Measurements from ENCODE around the gene MCTP1.

DNA sequence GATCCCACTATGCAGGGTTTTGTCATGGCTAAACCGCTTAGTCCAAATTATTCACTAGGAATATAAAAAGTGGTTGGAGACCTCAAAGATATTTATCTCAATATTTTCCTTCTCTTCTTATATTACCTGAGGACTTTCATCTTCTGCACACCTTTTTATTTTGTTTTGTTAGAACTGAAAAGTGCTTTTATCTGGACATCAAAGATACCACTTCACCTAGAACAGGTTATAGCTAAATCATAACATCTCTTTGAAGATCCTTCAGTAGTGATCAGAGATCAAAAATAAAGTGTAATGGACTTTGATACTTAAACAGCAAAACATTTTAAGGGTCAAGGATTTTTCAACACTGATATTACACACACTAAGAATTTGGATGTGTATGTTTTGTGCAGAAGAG is 160.2 kb downstream of the MCTP1 start:
- TF ChIP-seq, protein P1, sequence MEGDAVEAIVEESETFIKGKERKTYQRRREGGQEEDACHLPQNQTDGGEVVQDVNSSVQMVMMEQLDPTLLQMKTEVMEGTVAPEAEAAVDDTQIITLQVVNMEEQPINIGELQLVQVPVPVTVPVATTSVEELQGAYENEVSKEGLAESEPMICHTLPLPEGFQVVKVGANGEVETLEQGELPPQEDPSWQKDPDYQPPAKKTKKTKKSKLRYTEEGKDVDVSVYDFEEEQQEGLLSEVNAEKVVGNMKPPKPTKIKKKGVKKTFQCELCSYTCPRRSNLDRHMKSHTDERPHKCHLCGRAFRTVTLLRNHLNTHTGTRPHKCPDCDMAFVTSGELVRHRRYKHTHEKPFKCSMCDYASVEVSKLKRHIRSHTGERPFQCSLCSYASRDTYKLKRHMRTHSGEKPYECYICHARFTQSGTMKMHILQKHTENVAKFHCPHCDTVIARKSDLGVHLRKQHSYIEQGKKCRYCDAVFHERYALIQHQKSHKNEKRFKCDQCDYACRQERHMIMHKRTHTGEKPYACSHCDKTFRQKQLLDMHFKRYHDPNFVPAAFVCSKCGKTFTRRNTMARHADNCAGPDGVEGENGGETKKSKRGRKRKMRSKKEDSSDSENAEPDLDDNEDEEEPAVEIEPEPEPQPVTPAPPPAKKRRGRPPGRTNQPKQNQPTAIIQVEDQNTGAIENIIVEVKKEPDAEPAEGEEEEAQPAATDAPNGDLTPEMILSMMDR (IDR thresholded peaks at IDR 0.05; ENCODE audit: insufficient read depth, low read length) = no peak
- TF ChIP-seq, protein P2, sequence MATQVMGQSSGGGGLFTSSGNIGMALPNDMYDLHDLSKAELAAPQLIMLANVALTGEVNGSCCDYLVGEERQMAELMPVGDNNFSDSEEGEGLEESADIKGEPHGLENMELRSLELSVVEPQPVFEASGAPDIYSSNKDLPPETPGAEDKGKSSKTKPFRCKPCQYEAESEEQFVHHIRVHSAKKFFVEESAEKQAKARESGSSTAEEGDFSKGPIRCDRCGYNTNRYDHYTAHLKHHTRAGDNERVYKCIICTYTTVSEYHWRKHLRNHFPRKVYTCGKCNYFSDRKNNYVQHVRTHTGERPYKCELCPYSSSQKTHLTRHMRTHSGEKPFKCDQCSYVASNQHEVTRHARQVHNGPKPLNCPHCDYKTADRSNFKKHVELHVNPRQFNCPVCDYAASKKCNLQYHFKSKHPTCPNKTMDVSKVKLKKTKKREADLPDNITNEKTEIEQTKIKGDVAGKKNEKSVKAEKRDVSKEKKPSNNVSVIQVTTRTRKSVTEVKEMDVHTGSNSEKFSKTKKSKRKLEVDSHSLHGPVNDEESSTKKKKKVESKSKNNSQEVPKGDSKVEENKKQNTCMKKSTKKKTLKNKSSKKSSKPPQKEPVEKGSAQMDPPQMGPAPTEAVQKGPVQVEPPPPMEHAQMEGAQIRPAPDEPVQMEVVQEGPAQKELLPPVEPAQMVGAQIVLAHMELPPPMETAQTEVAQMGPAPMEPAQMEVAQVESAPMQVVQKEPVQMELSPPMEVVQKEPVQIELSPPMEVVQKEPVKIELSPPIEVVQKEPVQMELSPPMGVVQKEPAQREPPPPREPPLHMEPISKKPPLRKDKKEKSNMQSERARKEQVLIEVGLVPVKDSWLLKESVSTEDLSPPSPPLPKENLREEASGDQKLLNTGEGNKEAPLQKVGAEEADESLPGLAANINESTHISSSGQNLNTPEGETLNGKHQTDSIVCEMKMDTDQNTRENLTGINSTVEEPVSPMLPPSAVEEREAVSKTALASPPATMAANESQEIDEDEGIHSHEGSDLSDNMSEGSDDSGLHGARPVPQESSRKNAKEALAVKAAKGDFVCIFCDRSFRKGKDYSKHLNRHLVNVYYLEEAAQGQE (IDR thresholded peaks at IDR 0.05; ENCODE audit: insufficient replicate concordance, low read depth) = no peak
- no peak for TF ChIP-seq POLR2AphosphoS5 (IDR thresholded peaks at IDR 0.05; ENCODE audit: low read depth)
